Activated CD4-positive, alpha-beta T cell treated with anti-CD3 and anti-CD28 coated beads, Interleukin-2, amount 10 ng/mL, durations not matched to agents 24 days and 14 days (primary cell): ENCODE data around the gene SOX13. TPM values are rescaled to one million over a fixed set of nuclear protein-coding genes. Genes with fewer than 3 reads are reported as not detected.

ENCODE experiments used
- DNase-seq: peaks from one replicate; pipeline ENCODE4 v3.0.0; 2022
- H3K27ac Mint-ChIP-seq: one replicate; pipeline ENCODE4 v1.8.0; 2022; ENCODE audit warnings: mild to moderate bottlenecking, mixed read lengths
- H3K27me3 Mint-ChIP-seq: one replicate; pipeline ENCODE4 v1.8.0; 2022; ENCODE audit warnings: mixed read lengths
- H3K36me3 Mint-ChIP-seq: one replicate; pipeline ENCODE4 v1.8.0; 2022; ENCODE audit warnings: low read depth, mild to moderate bottlenecking, mixed read lengths
- H3K4me1 Mint-ChIP-seq: one replicate; pipeline ENCODE4 v1.8.0; 2021; ENCODE audit warnings: mixed read lengths
- H3K4me3 Mint-ChIP-seq: one replicate; pipeline ENCODE4 v1.8.0; 2022; ENCODE audit warnings: mild to moderate bottlenecking, moderate library complexity, mixed read lengths
- H3K9me3 Mint-ChIP-seq: one replicate; pipeline ENCODE4 v1.8.0; 2021; ENCODE audit warnings: mixed read lengths
- intact Hi-C: fragments of 100-400 bp; cut with micrococcal nuclease; formaldehyde crosslinking; loops from one replicate; pipeline ENCODE4 v1.15.1; 2023
- total RNA-seq: library from RNA; stranded (reverse); gene quantifications from 2 replicates; pipeline ENCODE4 v1.2.3, GENCODE V29; 2022

SOX13 gene
- 0.17 TPM in 1 of 2 replicates, not detected in the other for total RNA-seq

GRCh38 chr1:204072931-204073836 is at the start of gene SOX13:
TSS of gene SOX13 (plus strand) at chr1:204073115. CDS start at chr1:204112916, 39,801 bp downstream.
- Mint-ChIP-seq H3K9me3 (no peaks in the 10 kb centered on the region), H3K27ac (no peak within 1 kb of the TSS), H3K4me1 (peaks cover 9% of the 10 kb centered on the region), H3K36me3 (no peaks in the 10 kb centered on the region), H3K4me3 (peak within 1 kb of the TSS; percentile 82), H3K27me3 (peaks cover 82% of the 10 kb centered on the region)
- intact Hi-C loops, result no loop called here
- DNase-seq, result peak; percentile 64

GRCh38 chr1:204025917-204026707 is 46.8 kb upstream of the SOX13 start:
- intact Hi-C loops, result no loop called here
- H3K4me1 Mint-ChIP-seq, result no peaks in the 10 kb centered on the region
- H3K27ac Mint-ChIP-seq, result no peak overlapping the region
- H3K27me3 Mint-ChIP-seq, result peaks cover 28% of the 10 kb centered on the region
- H3K36me3 Mint-ChIP-seq, result no peaks in the 10 kb centered on the region
- no peak overlapping the region for H3K4me3 Mint-ChIP-seq
- H3K9me3 Mint-ChIP-seq, result no peaks in the 10 kb centered on the region
- no peak for DNase-seq

- intact Hi-C loops, result no loop called here
- Mint-ChIP-seq H3K36me3 (no peaks in the 10 kb centered on the region), H3K9me3 (no peaks in the 10 kb centered on the region), H3K4me3 (no peak overlapping the region), H3K27me3 (peaks cover 31% of the 10 kb centered on the region), H3K4me1 (no peaks in the 10 kb centered on the region), H3K27ac (no peak overlapping the region)
- no peak for DNase-seq
Observed at GRCh38 chr1:204027446-204027845, 45.5 kb upstream of the SOX13 start.

GRCh38 chr1:204029016-204029415 is 43.9 kb upstream of the SOX13 start:
- no peak for DNase-seq
- Mint-ChIP-seq H3K9me3 (no peaks in the 10 kb centered on the region), H3K27ac (no peak overlapping the region), H3K4me1 (no peaks in the 10 kb centered on the region), H3K36me3 (no peaks in the 10 kb centered on the region), H3K27me3 (peaks cover 29% of the 10 kb centered on the region), H3K4me3 (no peak overlapping the region)
- intact Hi-C loops, result no loop called here

GRCh38 chr1:204031098-204031710 is 41.7 kb upstream of the SOX13 start:
- no peaks in the 10 kb centered on the region for H3K4me1 Mint-ChIP-seq
- H3K9me3 Mint-ChIP-seq, result no peaks in the 10 kb centered on the region
- no peaks in the 10 kb centered on the region for H3K36me3 Mint-ChIP-seq
- no peak for DNase-seq
- intact Hi-C loops, result no loop called here
- no peak overlapping the region for H3K4me3 Mint-ChIP-seq
- peaks cover 16% of the 10 kb centered on the region for H3K27me3 Mint-ChIP-seq
- H3K27ac Mint-ChIP-seq, result no peak overlapping the region

GRCh38 chr1:204032642-204033235 is 40.2 kb upstream of the SOX13 start:
- DNase-seq, result no peak
- Mint-ChIP-seq H3K4me1 (no peaks in the 10 kb centered on the region), H3K36me3 (no peaks in the 10 kb centered on the region), H3K27ac (no peak overlapping the region), H3K9me3 (no peaks in the 10 kb centered on the region), H3K4me3 (no peak overlapping the region), H3K27me3 (peaks cover 6% of the 10 kb centered on the region)
- intact Hi-C loops, result no loop called here

GRCh38 chr1:204033306-204033705 is 39.6 kb upstream of the SOX13 start:
- H3K27me3 Mint-ChIP-seq, result peaks cover 6% of the 10 kb centered on the region
- H3K9me3 Mint-ChIP-seq, result no peaks in the 10 kb centered on the region
- H3K27ac Mint-ChIP-seq, result no peak overlapping the region
- no peak overlapping the region for H3K4me3 Mint-ChIP-seq
- intact Hi-C loops, result no loop called here
- DNase-seq, result no peak
- H3K4me1 Mint-ChIP-seq, result no peaks in the 10 kb centered on the region
- H3K36me3 Mint-ChIP-seq, result no peaks in the 10 kb centered on the region

GRCh38 chr1:204036882-204037655 is 35.8 kb upstream of the SOX13 start:
- DNase-seq, result no peak
- Mint-ChIP-seq H3K27ac (no peak overlapping the region), H3K36me3 (no peaks in the 10 kb centered on the region), H3K27me3 (peaks cover 4% of the 10 kb centered on the region), H3K4me1 (no peaks in the 10 kb centered on the region), H3K4me3 (no peak overlapping the region), H3K9me3 (no peaks in the 10 kb centered on the region)
- intact Hi-C loops, result no loop called here

GRCh38 chr1:204041232-204041767 is 31.6 kb upstream of the SOX13 start:
- no peaks in the 10 kb centered on the region for H3K9me3 Mint-ChIP-seq
- no peak overlapping the region for H3K4me3 Mint-ChIP-seq
- H3K27me3 Mint-ChIP-seq, result peaks cover 3% of the 10 kb centered on the region
- no peaks in the 10 kb centered on the region for H3K36me3 Mint-ChIP-seq
- DNase-seq, result no peak
- H3K4me1 Mint-ChIP-seq, result no peaks in the 10 kb centered on the region
- H3K27ac Mint-ChIP-seq, result no peak overlapping the region
- intact Hi-C loops, result no loop called here

- H3K27me3 Mint-ChIP-seq, result peaks cover 3% of the 10 kb centered on the region
- H3K36me3 Mint-ChIP-seq, result no peaks in the 10 kb centered on the region
- H3K4me3 Mint-ChIP-seq, result no peak overlapping the region
- intact Hi-C loops, result no loop called here
- H3K27ac Mint-ChIP-seq, result no peak overlapping the region
- no peaks in the 10 kb centered on the region for H3K9me3 Mint-ChIP-seq
- DNase-seq, result no peak
- H3K4me1 Mint-ChIP-seq, result no peaks in the 10 kb centered on the region
Observed at GRCh38 chr1:204041803-204042505, 31.0 kb upstream of the SOX13 start.

GRCh38 chr1:204042516-204042915 is 30.4 kb upstream of the SOX13 start:
- intact Hi-C loops, result no loop called here
- H3K27me3 Mint-ChIP-seq, result peaks cover 3% of the 10 kb centered on the region
- no peak for DNase-seq
- no peaks in the 10 kb centered on the region for H3K9me3 Mint-ChIP-seq
- H3K36me3 Mint-ChIP-seq, result no peaks in the 10 kb centered on the region
- H3K4me1 Mint-ChIP-seq, result no peaks in the 10 kb centered on the region
- H3K4me3 Mint-ChIP-seq, result no peak overlapping the region
- H3K27ac Mint-ChIP-seq, result no peak overlapping the region

GRCh38 chr1:204043680-204044079 is 29.2 kb upstream of the SOX13 start:
- no peak overlapping the region for H3K27ac Mint-ChIP-seq
- no peaks in the 10 kb centered on the region for H3K36me3 Mint-ChIP-seq
- H3K4me1 Mint-ChIP-seq, result no peaks in the 10 kb centered on the region
- H3K4me3 Mint-ChIP-seq, result no peak overlapping the region
- no peaks in the 10 kb centered on the region for H3K9me3 Mint-ChIP-seq
- no peak for DNase-seq
- intact Hi-C loops, result no loop called here
- peaks cover 3% of the 10 kb centered on the region for H3K27me3 Mint-ChIP-seq
